GM23248 (cell line): Measurements from ENCODE around the gene CTRL. TPM values are rescaled to one million over a fixed set of nuclear protein-coding genes. Genes with fewer than 3 reads are reported as not detected.
A peak's percentile ranks its signal among the peaks of the same experiment; 100 is the strongest.

ENCODE experiments used
- DNase-seq: peaks from one replicate; pipeline ENCODE4 v3.0.0-alpha.2; 2015
- H2AFZ ChIP-seq: fragments of 200-600 bp; sonication (generic); 2 replicates; pipeline ENCODE4 v1.6.1; 2016; ENCODE audit warnings: antibody characterized with exemption
- H3F3A ChIP-seq: fragments of 200-600 bp; sonication (generic); 2 replicates; pipeline ENCODE4 v1.6.1; 2016; ENCODE audit warnings: mild to moderate bottlenecking, antibody characterized with exemption, mixed run types; ENCODE audit not compliant: insufficient read depth
- H3K27ac ChIP-seq: fragments of 200-600 bp; sonication (generic); 2 replicates; pipeline ENCODE4 v1.5.1; 2016; ENCODE audit warnings: mild to moderate bottlenecking
- H3K27me3 ChIP-seq: fragments of 200-600 bp; sonication (generic); replicated peaks from 2 replicates; pipeline ENCODE4 v1.6.1; 2016; ENCODE audit warnings: mild to moderate bottlenecking; ENCODE audit not compliant: insufficient read depth
- H3K36me3 ChIP-seq: fragments of 200-600 bp; sonication (generic); 2 replicates; pipeline ENCODE4 v1.6.1; 2016; ENCODE audit warnings: low read depth, mild to moderate bottlenecking
- H3K4me1 ChIP-seq: fragments of 200-600 bp; sonication (generic); 2 replicates; pipeline ENCODE4 v1.6.1; 2016; ENCODE audit warnings: mild to moderate bottlenecking; ENCODE audit not compliant: insufficient read depth
- H3K4me2 ChIP-seq: fragments of 200-600 bp; sonication (generic); one replicate; pipeline ENCODE4 v1.6.1; 2016; ENCODE audit warnings: mild to moderate bottlenecking; ENCODE audit not compliant: unreplicated experiment
- H3K4me3 ChIP-seq: fragments of 200-600 bp; sonication (generic); 2 replicates; pipeline ENCODE4 v1.5.1; 2016; ENCODE audit warnings: mild to moderate bottlenecking
- H3K79me2 ChIP-seq: fragments of 200-600 bp; sonication (generic); 2 replicates; pipeline ENCODE4 v1.6.1; 2016; ENCODE audit warnings: mild to moderate bottlenecking; ENCODE audit not compliant: insufficient read depth
- H3K9ac ChIP-seq: fragments of 200-600 bp; sonication (generic); 2 replicates; pipeline ENCODE4 v1.6.1; 2016; ENCODE audit warnings: mild to moderate bottlenecking
- H3K9me2 ChIP-seq: fragments of 200-600 bp; sonication (generic); 2 replicates; pipeline ENCODE4 v1.6.1; 2016; ENCODE audit warnings: mixed run types, mild to moderate bottlenecking, moderate library complexity; ENCODE audit not compliant: insufficient read depth
- H3K9me3 ChIP-seq: fragments of 200-600 bp; sonication (generic); one replicate; pipeline ENCODE4 v1.6.1; 2017; ENCODE audit warnings: low read depth
- H4K20me1 ChIP-seq: fragments of 200-600 bp; sonication (generic); 2 replicates; pipeline ENCODE4 v1.6.0; 2016; ENCODE audit not compliant: insufficient read depth
- EZH2 ChIP-seq: fragments of 200-600 bp; sonication (generic); IDR thresholded peaks from 2 replicates; pipeline ENCODE4 v1.6.1; 2018; ENCODE audit warnings: antibody characterized with exemption, mild to moderate bottlenecking; ENCODE audit not compliant: insufficient read depth, poor library complexity, severe bottlenecking
- EZH2phosphoT487 ChIP-seq: fragments of 200-600 bp; sonication (generic); IDR thresholded peaks from 2 replicates; pipeline ENCODE4 v1.6.1; 2018; ENCODE audit warnings: antibody characterized with exemption, moderate library complexity, mild to moderate bottlenecking, low read depth; ENCODE audit not compliant: insufficient read depth
- WGBS, 2 experiments: methylation state at CpG; one replicate each; pipeline ENCODE4 v1.1.6; 2015 to 2017; ENCODE audit warnings: low lambda C conversion rate in 2 of 2, low coverage in 1 of 2; ENCODE audit errors: missing lambda C conversion rate in 2 of 2; 5-methylcytosine and 5-hydroxymethylcytosine counted together
- in situ Hi-C: fragments of 300-500 bp; cut with MboI; formaldehyde crosslinking; loops from 2 replicates; pipeline ENCODE4 v1.15.0; 2020
- polyA plus RNA-seq: library from polyadenylated mRNA; unstranded; fragments of >200 nt; fragmentation: Nextera tagmentation; extraction: Ambion mirVana; gene quantifications from 2 replicates; pipeline ENCODE4 v1.2.1, GENCODE V29; 2016
- total RNA-seq: library from RNA; depleted of rRNA; stranded (reverse); fragments of >200 nt; shearing (Covaris generic); gene quantifications from 2 replicates; pipeline ENCODE4 v1.2.3, GENCODE V29; 2014

CTRL gene
- total and polyA plus RNA-seq, 2 experiments from 2014 or later, result 3.8 TPM; not detected in 1

GRCh38 chr16:67969254-67970039 lies 37.8 kb upstream of the CTRL start:
- in situ Hi-C loops, result no loop called here
- peaks cover 4% of the 10 kb centered on the region; the same call in 1 of the 2 replicates for H3F3A ChIP-seq
- peaks cover 36% of the 10 kb centered on the region for H3K79me2 ChIP-seq
- H3K4me1 ChIP-seq, result peaks cover 18% of the 10 kb centered on the region
- H3K4me3 ChIP-seq, result peak overlapping the region; percentile 94
- H3K9me3 ChIP-seq, result no peaks in the 10 kb centered on the region
- peak overlapping the region; percentile 98 for H3K9ac ChIP-seq
- H3K27me3 ChIP-seq, result no peaks in the 10 kb centered on the region
- peak overlapping the region; percentile 86 for H2AFZ ChIP-seq
- H3K4me2 ChIP-seq, result peak overlapping the region; percentile 99
- H3K9me2 ChIP-seq, result no peaks in the 10 kb centered on the region
- H3K36me3 ChIP-seq, result no peaks in the 10 kb centered on the region
- peak; percentile 45 for DNase-seq
- TF ChIP-seq EZH2phosphoT487 (no peak), EZH2 (no peak)
- no peak overlapping the region for H3K27ac ChIP-seq
- 50 to 58% methylated on average over 23 to 40 of the region's 40 CpGs for WGBS, 2 experiments
- 0 out of 2 replicates have a peak, but pooled peaks cover 3% of the 10 kb centered on the region for H4K20me1 ChIP-seq

GRCh38 chr16:67968400-67969253 lies 37.0 kb upstream of the CTRL start, which contains the start of gene SLC12A4:
TSS of gene SLC12A4 (minus strand) at chr16:67968637. CDS start at chr16:67968553, 84 bp downstream.
- peaks cover 44% of the 10 kb centered on the region for H3K79me2 ChIP-seq
- peak within 1 kb of the TSS; percentile 86 for H2AFZ ChIP-seq
- peak within 1 kb of the TSS; percentile 99 for H3K4me2 ChIP-seq
- H3K27ac ChIP-seq, result peak within 1 kb of the TSS; percentile 80
- no peak for TF ChIP-seq EZH2phosphoT487
- TF ChIP-seq EZH2, result no peak
- WGBS, 2 experiments, result 1% methylated on average over 21 to 34 of the region's 78 CpGs
- H4K20me1 ChIP-seq, result 0 out of 2 replicates have a peak, but pooled peaks cover 3% of the 10 kb centered on the region
- peaks cover 4% of the 10 kb centered on the region; the same call in 1 of the 2 replicates for H3F3A ChIP-seq
- no peaks in the 10 kb centered on the region for H3K9me3 ChIP-seq
- in situ Hi-C loops, result no loop called here
- peaks cover 18% of the 10 kb centered on the region for H3K4me1 ChIP-seq
- no peaks in the 10 kb centered on the region for H3K27me3 ChIP-seq
- DNase-seq, result peak; percentile 88
- peak within 1 kb of the TSS; percentile 98 for H3K9ac ChIP-seq
- no peaks in the 10 kb centered on the region for H3K9me2 ChIP-seq
- H3K36me3 ChIP-seq, result no peaks in the 10 kb centered on the region
- H3K4me3 ChIP-seq, result peak within 1 kb of the TSS; percentile 94

- H3K4me2 ChIP-seq, result peak overlapping the region; percentile 99
- no peaks in the 10 kb centered on the region for H3K27me3 ChIP-seq
- H3K9me3 ChIP-seq, result no peaks in the 10 kb centered on the region
- H4K20me1 ChIP-seq, result 0 out of 2 replicates have a peak, but pooled peaks cover 3% of the 10 kb centered on the region
- 0 out of 2 replicates have a peak overlapping the region, but pooled peaks have one; percentile 86 for H2AFZ ChIP-seq
- peak overlapping the region; percentile 80 for H3K27ac ChIP-seq
- peaks cover 4% of the 10 kb centered on the region; the same call in 1 of the 2 replicates for H3F3A ChIP-seq
- peak; percentile 79 for DNase-seq
- in situ Hi-C loops, result no loop called here
- H3K36me3 ChIP-seq, result 0 out of 2 replicates have a peak, but pooled peaks cover 2% of the 10 kb centered on the region
- H3K4me3 ChIP-seq, result peak overlapping the region; percentile 94
- peaks cover 18% of the 10 kb centered on the region for H3K4me1 ChIP-seq
- peak overlapping the region; percentile 98 for H3K9ac ChIP-seq
- TF ChIP-seq EZH2phosphoT487, result no peak
- TF ChIP-seq EZH2, result no peak
- WGBS, 2 experiments, result 0 to 1% methylated on average over 32 to 39 of the region's 45 CpGs
- H3K79me2 ChIP-seq, result peaks cover 51% of the 10 kb centered on the region
- no peaks in the 10 kb centered on the region for H3K9me2 ChIP-seq
These were observed 36.3 kb upstream of the CTRL start for GRCh38 chr16:67967958-67968399.
